Measurements from ENCODE around the gene GPNMB.
"Not testable (repeated sequence)": the region's sequence is repeated elsewhere in the genome, so short reads cannot be mapped to it uniquely, and the experiment has no call there.

GPNMB gene

DNA sequence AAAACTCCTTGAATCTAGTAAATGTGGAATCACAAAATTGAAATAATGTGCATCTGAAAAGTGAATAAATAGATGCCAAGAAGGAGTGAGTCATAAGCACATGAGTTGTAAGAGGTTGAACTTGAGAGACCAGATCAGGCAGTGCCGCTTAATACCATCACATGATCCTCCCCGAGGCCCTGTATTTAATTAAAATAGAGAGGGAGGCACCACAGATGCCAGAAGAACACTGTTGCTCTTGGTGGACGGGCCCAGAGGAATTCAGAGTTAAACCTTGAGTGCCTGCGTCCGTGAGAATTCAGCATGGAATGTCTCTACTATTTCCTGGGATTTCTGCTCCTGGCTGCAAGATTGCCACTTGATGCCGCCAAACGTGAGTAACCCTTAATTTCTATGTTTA, at the start of gene GPNMB:
GPNMB (plus strand) TSS at position 221 of the 400 bp plus-strand sequence; CDS start at position 304, 83 bp downstream.
- DNase-seq (ENCODE audit: low read depth), result no peak

DNA sequence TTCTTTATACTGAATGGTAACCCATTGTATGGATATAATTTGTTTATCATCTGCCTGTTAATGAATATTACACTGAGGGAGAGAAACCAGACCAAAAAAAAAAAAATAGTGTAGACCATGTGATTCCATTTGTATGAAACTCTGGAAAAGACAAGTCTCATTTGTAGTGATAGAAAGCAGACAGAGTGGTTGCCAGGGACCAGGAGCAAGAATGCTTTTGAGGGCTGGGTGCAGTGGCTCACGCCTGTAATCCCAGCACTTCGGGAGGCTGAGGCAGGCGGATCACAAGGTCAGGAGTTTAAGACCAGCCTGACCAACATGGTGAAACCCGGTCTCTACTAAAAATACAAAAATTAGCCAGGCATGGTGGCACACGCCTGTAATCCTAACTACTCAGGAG, 48.8 kb upstream of the GPNMB start:
- DNase-seq (ENCODE audit: low read depth), result not testable (repeated sequence)

DNA sequence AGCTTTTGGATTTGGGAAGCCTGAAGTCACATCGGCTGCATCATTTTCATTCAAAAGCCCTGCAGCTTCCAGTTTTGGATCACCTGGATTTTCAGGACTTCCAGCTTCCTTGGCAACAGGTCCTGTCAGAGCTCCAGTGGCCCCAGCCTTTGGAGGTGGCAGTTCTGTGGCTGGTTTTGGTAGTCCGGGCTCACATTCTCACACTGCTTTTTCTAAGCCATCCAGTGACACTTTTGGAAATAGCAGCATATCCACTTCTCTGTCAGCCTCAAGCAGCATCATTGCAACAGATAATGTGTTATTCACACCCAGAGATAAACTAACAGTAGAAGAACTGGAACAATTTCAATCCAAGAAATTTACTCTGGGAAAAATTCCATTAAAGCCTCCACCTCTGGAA, 46.2 kb upstream of the GPNMB start:
- no peak for DNase-seq (ENCODE audit: low read depth)

DNA sequence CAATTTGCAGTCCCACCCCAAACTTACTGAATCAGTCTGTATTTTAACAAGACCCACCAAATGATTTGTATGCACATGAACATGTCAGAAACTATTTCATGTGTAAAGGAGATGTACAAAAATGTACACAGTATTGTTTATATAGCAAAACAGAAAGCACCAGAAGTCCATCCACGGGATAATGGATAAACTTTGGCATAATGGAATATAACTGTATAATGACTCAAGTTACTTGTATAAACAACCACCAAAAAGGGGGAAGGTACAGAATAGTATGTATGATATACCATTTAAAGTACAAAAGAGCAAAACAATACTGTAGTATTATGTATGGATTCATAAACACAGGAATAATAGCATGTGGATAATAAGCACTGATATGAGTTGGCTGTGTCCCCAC, 42.3 kb upstream of the GPNMB start:
- DNase-seq (ENCODE audit: low read depth), result no peak

DNA sequence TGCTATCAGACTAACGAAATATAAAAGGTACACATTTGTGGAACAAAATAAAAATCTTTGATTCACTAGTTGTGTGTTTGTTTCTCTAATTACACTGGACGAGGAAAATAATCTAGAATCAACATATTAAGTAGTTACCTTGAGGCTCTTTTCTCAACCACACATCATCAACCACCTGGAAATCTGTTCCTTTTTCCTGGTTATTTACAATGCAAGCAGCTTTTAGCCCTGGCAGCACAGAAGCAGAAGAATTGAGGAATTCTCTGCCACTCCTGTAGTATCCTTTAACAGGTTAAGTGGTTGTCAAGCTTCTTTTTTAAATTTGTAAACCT, 41.0 kb upstream of the GPNMB start:
- no peak for DNase-seq (ENCODE audit: low read depth)

DNA sequence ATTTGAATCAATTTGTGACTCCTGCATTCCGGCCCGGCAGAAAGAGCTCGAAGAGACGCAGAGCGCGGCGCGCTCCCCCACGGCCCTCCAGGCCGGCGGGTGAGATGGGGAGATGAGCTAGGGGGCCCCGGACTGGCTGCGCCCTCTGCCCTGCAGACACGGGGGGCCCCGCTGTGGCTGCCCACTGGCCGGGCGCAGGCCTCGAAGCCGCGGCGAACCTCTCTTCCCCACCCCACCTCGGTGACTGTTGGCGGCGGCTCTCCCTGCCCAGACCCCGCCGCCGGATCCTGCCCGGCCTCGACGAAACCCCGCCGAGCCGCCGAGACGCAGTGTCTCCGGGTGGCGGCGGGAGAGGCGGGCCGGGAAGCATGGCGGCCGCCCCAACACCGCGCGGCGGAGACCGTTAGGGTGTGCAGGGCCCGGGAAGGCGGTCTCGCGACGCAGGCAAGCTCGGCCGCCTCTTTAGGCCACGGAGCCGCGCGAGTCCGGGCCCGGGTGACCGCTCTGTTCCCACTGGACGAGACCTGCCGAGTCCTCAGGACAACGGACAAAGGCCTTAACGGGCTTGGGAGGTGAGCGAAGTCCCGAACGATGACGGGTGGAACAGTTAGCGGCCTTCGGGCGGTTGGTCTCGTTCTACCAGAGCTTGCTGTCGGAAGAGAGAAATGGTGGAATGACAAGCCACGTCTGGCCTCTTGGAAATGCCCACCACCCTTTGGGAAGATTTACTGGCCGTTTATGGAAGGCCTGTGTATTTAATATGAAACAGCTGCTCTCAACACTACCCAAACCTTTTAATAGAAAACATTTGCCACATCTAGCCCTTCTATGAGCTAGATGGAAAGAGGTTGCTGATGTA, 40.4 kb upstream of the GPNMB start:
- no peak for DNase-seq (ENCODE audit: low read depth)

DNA sequence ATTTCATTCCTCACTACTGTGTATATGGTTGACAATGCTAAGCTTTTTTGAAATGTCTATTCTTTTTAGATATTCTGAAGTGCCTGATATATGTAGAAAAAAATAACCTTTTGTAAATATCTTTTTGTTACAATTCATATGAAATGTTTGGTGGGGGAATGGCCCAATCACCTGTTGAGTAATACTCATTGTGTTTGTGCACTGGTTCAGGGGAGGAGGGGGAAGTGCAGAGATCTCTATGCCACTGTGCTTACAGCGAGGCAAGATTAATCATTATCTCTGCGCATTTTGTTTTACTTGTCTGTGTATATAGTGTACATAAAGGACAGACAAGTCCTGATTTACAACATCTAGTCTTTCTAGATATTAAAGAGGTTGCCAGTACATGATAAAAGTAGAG, 39.6 kb upstream of the GPNMB start:
- DNase-seq (ENCODE audit: low read depth), result no peak

DNA sequence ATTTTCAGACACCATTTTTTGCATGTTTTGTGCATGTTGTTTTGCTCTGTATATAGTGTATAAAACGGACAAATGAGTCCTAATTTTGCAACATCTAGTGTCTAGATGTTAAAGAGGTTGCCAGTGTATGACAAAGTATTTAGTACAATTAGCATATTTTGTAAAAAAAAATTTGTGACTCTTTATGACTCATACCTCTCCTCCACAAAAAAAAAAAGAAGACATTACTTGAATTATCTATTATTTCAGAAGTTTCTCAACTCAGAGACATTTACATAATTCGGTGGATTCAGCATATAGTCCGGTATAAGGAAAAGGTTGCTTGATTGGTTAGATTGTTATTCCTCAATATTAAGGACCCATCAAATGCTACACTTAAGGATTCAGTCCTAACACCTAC, 38.7 kb upstream of the GPNMB start:
- no peak for DNase-seq (ENCODE audit: low read depth)

DNA sequence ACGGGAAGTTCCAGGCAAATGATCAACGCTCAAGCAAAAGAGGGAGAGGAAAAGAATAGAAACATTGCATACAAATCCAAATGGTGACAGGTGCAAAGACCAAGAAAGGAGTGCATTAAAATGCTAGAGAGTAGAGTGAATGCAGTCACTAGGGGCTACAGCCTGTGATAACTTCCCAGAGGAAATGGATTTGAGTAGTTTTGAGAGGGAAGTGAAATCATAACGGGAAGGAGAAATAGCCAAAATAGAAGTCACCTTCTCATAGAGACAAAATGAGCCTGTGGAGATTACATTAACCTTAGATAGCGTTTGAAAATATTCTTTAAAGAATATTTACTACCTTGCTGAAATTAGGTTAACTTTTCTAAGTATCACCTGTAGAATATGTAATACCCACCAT, 38.3 kb upstream of the GPNMB start:
- no peak for DNase-seq (ENCODE audit: low read depth)

DNA sequence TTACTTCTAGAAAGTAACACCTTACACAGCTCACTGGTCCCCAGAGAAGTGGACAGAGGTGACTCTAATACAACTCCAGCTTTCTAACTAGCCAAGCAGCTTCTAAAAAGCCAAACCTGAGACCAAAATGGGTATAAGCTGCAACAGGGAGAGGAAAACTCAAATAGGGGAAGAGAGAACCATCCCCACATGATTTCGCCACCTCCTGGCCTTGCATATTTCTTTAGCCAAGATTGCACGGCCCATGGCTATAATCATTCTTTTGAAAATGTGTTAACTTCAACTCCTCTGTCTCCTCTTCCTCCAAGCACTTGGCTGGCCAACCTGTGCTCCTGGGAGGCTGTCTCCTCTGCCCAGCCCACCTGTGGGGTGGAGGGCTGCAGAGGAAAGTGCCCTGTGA, 36.1 kb upstream of the GPNMB start:
- DNase-seq (ENCODE audit: low read depth), result no peak

DNA sequence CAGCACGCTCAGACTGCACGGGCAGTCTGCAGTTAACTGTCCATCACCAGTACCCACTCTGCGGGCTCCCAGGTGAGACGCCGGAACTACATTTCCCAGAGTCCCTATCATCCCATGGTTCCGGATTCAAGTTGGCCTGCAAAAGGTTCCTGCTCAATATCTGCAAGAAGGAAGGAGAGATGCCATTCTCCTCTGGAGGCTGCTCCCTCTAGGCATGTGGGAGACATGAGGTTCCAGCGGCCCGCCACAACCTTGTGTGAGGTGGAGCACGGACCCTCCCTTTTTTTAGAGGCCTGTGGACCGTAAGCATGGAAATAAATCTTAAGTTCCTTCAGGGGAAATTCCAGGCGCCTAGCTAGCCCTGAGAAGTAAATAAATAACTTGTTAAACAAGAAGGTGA, 35.0 kb upstream of the GPNMB start:
- DNase-seq (ENCODE audit: low read depth), result no peak

DNA sequence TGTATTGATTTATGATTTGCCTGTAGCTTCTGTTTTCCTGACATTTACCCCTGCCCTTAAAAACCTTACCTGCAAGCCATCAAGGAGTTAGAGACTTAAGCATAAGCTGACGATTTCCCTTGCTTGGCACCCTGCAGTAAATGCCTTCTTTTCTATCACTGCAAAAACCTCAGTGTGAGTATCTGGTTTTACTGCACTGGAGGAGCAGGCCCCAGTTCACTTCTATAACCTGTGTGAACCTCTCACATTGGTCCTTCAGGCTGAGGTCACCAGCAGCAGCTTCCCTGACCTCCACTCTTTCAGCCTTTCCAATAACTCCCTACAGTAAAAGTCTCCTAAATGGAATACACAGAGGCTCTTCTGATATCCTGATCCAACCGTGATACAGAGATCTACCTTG, 34.2 kb upstream of the GPNMB start:
- no peak for DNase-seq (ENCODE audit: low read depth)

DNA sequence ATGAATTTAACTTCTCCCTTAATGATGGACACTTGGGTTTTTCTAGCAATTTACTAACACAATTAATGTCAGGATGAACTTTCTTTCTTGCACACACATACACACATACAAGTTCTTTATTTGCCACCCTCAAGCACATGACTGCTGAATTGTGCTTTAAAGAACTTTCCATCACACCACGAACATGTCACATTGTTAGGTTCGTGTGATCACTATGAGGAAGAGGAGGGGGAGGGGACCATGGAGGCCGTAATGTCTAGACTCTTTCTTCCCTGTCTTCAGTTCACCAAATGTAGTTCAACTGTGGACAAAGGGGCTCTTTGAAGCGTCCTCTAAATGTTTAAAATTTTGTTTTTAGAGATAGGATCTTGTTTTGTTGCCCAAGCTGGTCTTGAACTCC, 33.7 kb upstream of the GPNMB start:
- DNase-seq (ENCODE audit: low read depth), result no peak

DNA sequence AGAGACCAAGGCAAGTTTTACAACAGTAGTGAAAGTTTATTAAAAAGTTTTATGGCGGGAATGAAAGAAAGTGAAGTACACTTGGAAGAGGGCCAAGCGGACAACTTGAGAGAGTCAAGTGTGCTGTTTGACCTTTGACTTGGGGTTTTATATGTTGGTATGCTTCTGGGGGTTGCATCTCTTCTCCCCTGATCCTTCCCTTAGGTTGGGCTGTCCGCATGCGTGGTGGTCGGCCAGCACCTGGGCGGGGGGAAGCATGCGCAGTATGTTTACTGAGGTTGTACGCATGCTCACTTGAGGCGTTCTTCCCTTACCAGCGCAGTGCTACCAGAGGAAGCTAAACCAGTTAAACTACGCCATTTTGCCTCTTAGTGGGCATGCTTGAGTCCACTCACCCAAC, 32.8 kb upstream of the GPNMB start:
- DNase-seq (ENCODE audit: low read depth), result no peak

DNA sequence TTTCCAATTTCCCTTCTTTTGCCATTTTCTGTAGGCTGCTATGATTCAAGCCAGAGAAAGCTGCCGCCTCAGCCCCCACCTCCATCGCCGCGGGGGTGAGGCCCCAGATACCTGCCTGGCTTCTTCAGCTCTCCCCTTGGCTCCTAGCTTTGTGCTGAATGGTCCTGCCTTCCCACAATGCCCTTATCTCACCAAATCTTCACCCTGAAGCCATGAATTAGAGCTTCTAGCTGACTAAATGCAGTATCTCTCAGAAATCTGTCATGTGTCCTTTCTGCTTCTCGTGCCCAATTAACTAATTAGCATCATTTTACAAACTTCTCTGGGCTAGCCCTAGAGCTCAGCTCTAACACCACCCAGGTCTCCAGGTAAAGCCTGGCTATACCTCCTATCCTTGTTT, 32.2 kb upstream of the GPNMB start:
- DNase-seq (ENCODE audit: low read depth), result no peak

DNA sequence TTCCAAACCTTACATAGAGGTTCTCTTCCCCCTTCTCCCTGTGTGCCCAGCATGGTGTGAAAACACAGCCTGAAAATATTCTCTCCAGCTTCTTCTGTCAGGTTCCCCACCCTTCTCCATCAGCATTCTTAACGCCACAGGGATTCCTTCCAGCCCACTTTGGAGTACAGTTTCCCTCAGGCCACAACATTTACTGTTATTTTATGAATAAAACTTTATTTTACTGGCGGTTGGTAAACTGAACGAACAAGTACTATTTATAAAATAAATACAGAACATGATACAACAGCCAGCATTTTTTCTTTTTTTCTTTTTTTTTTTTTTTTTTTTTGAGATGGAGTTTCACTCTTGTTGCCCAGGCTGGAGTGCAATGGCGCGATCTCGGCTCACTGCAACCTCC, 31.6 kb upstream of the GPNMB start:
- no peak for DNase-seq (ENCODE audit: low read depth)

DNA sequence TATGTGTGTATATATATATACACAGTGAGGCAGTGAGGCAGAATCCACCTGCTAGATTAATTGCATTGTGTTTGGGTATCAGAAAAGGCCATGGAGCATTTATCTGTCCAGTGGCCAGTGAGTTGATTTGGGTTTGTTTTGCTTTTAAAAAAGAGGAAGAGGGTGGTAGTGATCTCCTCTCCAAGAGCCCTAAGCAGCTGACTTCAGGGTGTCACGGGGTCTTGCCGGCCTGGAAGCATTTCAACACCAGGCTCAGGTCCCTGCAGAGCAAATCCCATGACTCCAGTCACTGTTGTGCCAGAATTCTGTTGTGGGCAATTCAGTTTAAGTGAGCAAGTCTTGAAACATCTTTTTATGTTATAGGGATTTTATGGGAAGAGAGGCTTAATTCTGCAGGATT, 30.6 kb upstream of the GPNMB start:
- DNase-seq (ENCODE audit: low read depth), result no peak

DNA sequence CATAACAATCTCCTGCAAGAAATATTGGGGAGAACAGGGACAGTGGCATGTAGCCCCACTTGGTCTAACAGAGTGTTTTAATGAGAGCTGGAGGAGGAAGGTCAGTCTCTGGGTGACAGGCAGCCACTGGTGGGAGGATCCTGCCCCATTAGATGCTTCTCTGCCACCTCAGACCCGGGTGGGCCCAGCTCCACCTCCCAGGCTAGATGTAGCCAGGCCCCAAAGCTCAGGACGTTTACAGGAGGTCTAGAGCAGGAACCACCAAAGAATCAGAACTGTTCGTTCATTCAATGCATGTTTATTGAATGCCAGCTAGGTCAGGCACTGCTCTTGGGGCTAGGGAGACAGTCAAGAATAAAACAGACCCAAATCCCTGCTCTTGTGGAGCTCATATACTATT, 28.4 kb upstream of the GPNMB start:
- DNase-seq (ENCODE audit: low read depth), result no peak

DNA sequence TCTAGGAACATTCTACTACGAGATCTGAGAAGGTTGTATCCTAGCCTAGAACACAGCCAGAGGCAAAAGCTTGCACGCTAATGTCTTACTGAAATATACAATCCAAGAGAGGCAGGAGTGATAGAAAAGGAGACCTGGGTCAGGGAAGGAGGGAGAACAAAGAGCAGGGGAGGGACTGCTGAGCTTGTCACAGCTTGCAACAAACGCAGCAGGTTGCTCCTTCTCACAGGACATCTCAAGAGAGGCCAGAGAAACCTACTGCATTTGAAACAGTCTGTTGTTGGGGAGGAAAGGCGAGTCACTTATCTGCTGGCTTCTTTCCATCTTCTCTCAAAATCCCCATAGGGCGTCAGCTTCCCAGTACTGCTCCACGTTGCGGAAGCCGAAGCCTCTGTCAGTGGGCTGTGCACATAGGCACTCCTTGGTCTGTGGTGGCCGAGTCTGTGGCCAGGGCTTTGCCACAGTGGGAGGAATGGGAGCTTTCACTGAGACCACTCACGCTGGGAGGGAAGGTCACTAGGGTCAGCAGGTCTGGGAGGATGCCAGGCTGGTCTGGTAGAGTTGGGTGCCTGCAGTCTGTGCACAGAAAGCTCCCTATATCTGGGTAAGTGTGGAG, 25.8 kb upstream of the GPNMB start:
- no peak for DNase-seq (ENCODE audit: low read depth)

DNA sequence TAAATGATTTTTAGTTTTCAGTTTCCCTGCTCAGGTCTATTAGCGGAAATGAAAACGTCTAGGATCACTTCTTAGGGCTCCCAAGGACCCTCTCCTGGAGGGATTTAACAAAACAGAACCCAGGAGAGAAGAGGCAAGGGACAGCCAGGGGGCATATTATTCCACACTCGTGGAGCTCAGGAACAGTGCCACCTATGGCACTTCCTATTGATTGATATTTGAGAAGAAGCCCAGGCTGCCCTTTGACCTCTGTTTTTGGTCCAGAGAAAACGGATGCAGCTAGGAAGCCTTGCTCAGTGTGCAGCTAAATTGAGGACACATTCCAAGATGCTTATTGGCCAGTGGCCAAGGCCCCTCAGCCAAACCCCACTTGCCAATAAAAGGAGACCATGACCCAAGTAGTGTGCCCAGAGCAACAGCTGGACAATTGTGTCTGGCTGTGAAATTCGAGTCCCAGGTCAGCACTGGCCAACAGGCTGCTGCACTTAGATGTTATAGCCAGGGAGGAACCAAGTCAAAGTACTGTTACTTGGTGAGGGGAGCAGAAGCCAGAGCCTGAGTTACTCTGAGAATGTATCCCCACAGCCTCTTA, 24.0 kb upstream of the GPNMB start:
- no peak for DNase-seq (ENCODE audit: low read depth)

DNA sequence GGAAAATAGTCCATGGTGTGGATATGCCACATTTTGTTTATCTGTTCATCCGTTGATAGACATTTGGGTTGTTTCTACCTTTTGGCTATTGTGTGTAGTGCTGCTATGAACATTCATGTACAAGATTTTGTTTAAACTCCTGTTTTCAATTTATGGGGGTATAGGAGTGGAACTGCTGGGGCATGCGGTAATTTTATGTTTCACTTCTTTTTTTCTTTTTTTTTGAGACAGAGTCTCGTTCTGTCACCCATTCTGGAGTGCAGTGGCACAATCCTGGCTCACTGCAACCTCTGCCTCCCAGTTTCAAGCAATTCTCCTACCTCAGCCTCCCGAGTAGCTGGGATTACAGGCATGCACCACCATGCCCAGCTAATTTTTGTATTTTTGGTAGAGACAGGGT, 22.2 kb upstream of the GPNMB start:
- DNase-seq (ENCODE audit: low read depth), result not testable (repeated sequence)

DNA sequence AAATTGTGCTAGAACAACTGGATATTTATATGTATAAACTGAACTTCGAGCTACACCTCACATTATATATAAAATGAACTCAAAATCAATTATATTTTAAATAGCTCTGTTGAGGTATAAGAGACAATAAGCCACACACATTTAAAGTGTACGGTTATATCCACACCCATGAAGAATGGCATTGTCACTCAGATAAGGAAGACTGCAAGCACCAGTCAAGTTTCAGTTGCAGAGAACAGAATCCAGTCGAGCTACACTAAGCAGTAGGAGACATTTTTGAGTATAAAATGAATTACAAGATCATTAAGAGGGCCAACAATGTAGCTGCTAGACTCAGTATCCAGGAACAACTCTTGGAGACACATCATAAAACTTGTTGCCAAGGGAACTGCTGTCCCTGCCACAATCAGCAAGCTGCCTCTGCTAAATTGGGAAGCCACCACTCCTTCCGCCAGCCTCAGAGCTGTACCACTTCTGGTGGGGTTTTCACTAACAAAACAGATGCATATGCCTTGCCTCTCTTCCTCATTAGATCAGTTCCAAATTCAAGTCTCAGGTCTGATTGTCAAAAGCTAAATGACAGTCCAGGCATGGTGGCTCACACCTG, 19.6 kb upstream of the GPNMB start:
- DNase-seq (ENCODE audit: low read depth), result no peak

DNA sequence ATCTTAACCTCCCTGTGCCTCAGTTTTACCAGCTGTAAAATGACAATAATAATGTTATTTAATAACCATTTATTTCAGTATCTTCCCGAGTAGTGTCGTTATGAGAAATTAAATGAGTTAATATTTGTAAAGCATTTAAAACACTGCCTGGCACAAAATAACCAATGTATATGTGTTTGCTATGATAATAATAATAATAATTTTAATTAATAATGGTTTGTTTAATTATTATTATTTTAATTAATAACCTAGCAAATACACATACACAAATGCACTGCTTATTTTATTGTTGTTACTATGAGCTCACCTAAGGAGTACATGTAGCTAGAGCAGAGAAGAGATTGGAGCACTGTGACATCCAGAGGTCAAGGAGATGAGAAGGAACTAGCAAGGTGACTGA, 18.2 kb upstream of the GPNMB start:
- DNase-seq (ENCODE audit: low read depth), result no peak
